IPS-NIHi7 (cell line): ENCODE measurements around the gene GCLC.
"Not testable (repeated sequence)": the region's sequence is repeated elsewhere in the genome, so short reads cannot be mapped to it uniquely, and the experiment has no call there.

ENCODE experiments used
- DNase-seq: peaks from one replicate; pipeline ENCODE4 v3.0.0; 2012; ENCODE audit warnings: mixed read lengths; ENCODE audit errors: extremely low spot score

Gene GCLC

GRCh38 chr6:53492860-53493634 lies 51.9 kb downstream of the GCLC start:
- peak; percentile 34 for DNase-seq

GRCh38 chr6:53487080-53487479 lies 57.8 kb downstream of the GCLC start:
- DNase-seq, result no peak

- DNase-seq, result no peak
Observed at GRCh38 chr6:53486679-53487078, 58.2 kb downstream of the GCLC start.

- DNase-seq, result peak; percentile 46
Observed at GRCh38 chr6:53484476-53485280, 60.2 kb downstream of the GCLC start.

- DNase-seq, result no peak
Observed at GRCh38 chr6:53483423-53484353, 61.2 kb downstream of the GCLC start.

- DNase-seq, result no peak
Observed at GRCh38 chr6:53481323-53481722, 63.6 kb downstream of the GCLC start.

GRCh38 chr6:53480774-53481173 lies 64.1 kb downstream of the GCLC start:
- not testable (repeated sequence) for DNase-seq

- no peak for DNase-seq
Observed at GRCh38 chr6:53479871-53480270, 65.0 kb downstream of the GCLC start.

- DNase-seq, result no peak
Observed at GRCh38 chr6:53476964-53477363, 67.9 kb downstream of the GCLC start.

- no peak for DNase-seq
Observed at GRCh38 chr6:53474010-53474409, 70.9 kb downstream of the GCLC start.

- DNase-seq, result no peak
Observed at GRCh38 chr6:53469163-53469562, 75.7 kb downstream of the GCLC start.

- no peak for DNase-seq
Observed at GRCh38 chr6:53466257-53466656, 78.6 kb downstream of the GCLC start.

- DNase-seq, result no peak
Observed at GRCh38 chr6:53465732-53466131, 79.2 kb downstream of the GCLC start.

- DNase-seq, result no peak
Observed at GRCh38 chr6:53464927-53465460, 79.9 kb downstream of the GCLC start.

- DNase-seq, result no peak
Observed at GRCh38 chr6:53464483-53464882, 80.4 kb downstream of the GCLC start.

GRCh38 chr6:53461696-53462095 lies 83.2 kb downstream of the GCLC start:
- DNase-seq, result no peak

- no peak for DNase-seq
Observed at GRCh38 chr6:53461041-53461656, 83.8 kb downstream of the GCLC start.

GRCh38 chr6:53458105-53458866 lies 86.6 kb downstream of the GCLC start:
- DNase-seq, result no peak

- DNase-seq, result no peak
Observed at GRCh38 chr6:53456809-53457208, 88.1 kb downstream of the GCLC start.

GRCh38 chr6:53455678-53456077 lies 89.2 kb downstream of the GCLC start:
- no peak for DNase-seq
